Erythroblast (primary cell): ENCODE measurements around the gene IRF2.
"Not testable (repeated sequence)": the region's sequence is repeated elsewhere in the genome, so short reads cannot be mapped to it uniquely, and the experiment has no call there.

Experiments
- GATA1 ChIP-seq: IDR thresholded peaks from 2 replicates; pipeline ENCODE4 v1.6.1; 2011; ENCODE audit warnings: low read depth, mild to moderate bottlenecking, control low read depth, low read length, moderate library complexity
- POLR2A ChIP-seq: IDR thresholded peaks from 2 replicates; pipeline ENCODE4 v1.6.1; 2011; ENCODE audit warnings: mild to moderate bottlenecking, low read length

DNA sequence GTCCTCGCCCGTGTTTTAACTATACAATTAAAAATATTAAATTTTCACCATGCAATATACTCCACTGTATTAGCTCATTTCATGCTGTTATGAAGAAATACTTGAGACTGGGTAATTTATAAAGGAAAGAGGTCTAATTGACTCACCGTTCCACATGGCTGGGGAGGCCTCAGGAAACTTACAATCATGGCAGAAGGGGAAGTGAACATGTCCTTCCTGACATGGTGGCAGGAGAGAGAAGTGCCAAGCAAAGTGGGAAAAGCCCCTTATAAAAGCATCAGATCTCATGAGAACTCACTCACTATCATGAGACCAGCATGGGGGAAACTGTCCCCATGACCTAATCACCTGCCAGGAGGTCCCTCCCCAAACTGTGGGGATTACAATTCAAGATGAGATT is 98.7 kb downstream of the IRF2 start:
- TF ChIP-seq POLR2A, GATA1: not testable (repeated sequence)
